Globus pallidus (tissue), 1 donor: ENCODE data around the gene ATP1A3.
"Not testable (repeated sequence)": the region's sequence is repeated elsewhere in the genome, so short reads cannot be mapped to it uniquely, and the experiment has no call there.

ENCODE experiments used
- DNase-seq: peaks from one replicate; pipeline ENCODE4 v3.0.0-alpha.2; 2015; ENCODE audit warnings: low spot score

The ATP1A3 gene

GRCh38 chr19:42010245-42011126, 16.5 kb upstream of the ATP1A3 start:
- no peak for DNase-seq

GRCh38 chr19:42006569-42006968, 12.5 kb upstream of the ATP1A3 start:
- DNase-seq = no peak

- DNase-seq = no peak
These were observed 11.5 kb upstream of the ATP1A3 start for GRCh38 chr19:42005504-42005903.

GRCh38 chr19:42003506-42004294, 9.7 kb upstream of the ATP1A3 start:
- no peak for DNase-seq

- no peak for DNase-seq
These were observed 5.8 kb upstream of the ATP1A3 start for GRCh38 chr19:41999878-42000208.

GRCh38 chr19:41999071-41999877, 5.2 kb upstream of the ATP1A3 start:
- DNase-seq = no peak

GRCh38 chr19:41998246-41999020, 4.4 kb upstream of the ATP1A3 start:
- DNase-seq = no peak

- no peak for DNase-seq
These were observed 3.8 kb upstream of the ATP1A3 start for GRCh38 chr19:41997851-41998229.

- no peak for DNase-seq
These were observed 3.3 kb upstream of the ATP1A3 start for GRCh38 chr19:41997121-41997850.

- DNase-seq = no peak
These were observed 2.1 kb upstream of the ATP1A3 start for GRCh38 chr19:41995959-41996797.

- no peak for DNase-seq
These were observed 1.2 kb upstream of the ATP1A3 start for GRCh38 chr19:41994994-41995958.

- DNase-seq = no peak
These were observed 516 bp upstream of the ATP1A3 start for GRCh38 chr19:41994521-41994971.

- not testable (repeated sequence) for DNase-seq
These were observed 2.0 kb downstream of the ATP1A3 start for GRCh38 chr19:41991925-41992569.

GRCh38 chr19:41991025-41991424, 3.0 kb downstream of the ATP1A3 start:
- DNase-seq = no peak

- no peak for DNase-seq
These were observed 3.4 kb downstream of the ATP1A3 start for GRCh38 chr19:41990615-41991014.

- no peak for DNase-seq
These were observed 4.0 kb downstream of the ATP1A3 start for GRCh38 chr19:41990028-41990427.

GRCh38 chr19:41988947-41989346, 5.1 kb downstream of the ATP1A3 start:
- DNase-seq = no peak

GRCh38 chr19:41987141-41987860, 6.7 kb downstream of the ATP1A3 start:
- DNase-seq = no peak
